Effector CD8-positive, alpha-beta T cell (primary cell): ENCODE results near the gene SMARCD3.

ENCODE experiments used
- DNase-seq: peaks from one replicate; lab custom pipeline; 2025; lab: John Stamatoyannopoulos, UW

SMARCD3 gene

DNA sequence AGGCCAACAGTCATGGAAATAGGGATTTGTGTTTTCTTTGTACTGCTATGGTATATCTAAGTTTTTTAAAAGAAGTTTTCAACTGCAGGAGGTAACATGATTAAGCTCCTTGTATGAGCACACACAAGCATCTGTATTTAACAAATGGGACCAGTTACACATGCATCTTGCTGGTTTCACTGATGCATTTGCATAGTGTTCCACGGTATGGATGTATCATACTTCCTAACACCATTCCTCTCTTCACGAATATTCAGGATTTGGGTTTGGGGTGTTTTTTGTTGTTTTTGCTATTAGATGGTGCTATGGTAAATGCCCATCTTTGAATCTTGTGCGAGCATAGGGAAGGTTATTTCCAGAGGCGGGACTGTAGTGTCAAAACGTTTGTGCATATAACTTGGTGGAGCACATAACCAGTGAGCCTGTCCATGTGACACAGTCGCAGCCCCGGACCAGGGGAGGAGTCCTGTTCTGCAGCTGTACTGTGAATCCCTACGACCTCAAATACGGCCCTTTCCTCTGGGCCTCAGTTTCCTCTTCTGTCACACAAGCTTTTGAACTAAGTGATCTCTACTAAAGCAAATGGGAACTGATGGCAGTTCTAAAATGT, 40.1 kb downstream of the SMARCD3 start:
- no peak for DNase-seq

- no peak for DNase-seq
These were observed 40.7 kb downstream of the SMARCD3 start for GRCh38 chr7:151207804-151208203.

- no peak for DNase-seq
These were observed 41.2 kb downstream of the SMARCD3 start for GRCh38 chr7:151207315-151207714.

GRCh38 chr7:151206914-151207313, 41.6 kb downstream of the SMARCD3 start:
- no peak for DNase-seq

DNA sequence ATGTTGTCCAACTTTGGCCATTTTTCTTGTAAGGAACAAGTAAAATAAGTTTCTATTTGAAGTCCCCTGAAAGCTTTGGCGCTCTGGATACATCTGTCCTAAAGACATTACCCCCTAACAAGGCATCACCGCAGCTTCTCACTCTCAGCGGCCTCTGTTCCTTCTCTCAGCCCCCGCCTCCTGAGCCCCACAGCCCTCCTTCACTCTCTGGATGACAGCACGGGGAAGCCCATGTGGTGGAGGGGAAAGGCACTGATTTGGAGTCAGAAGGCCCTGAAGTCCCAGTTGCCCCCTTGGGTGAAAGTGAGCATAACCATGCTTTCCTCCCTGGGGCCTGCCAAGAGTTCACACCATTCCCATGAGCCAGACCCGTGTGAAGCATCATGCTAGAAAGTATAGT, 42.8 kb downstream of the SMARCD3 start:
- DNase-seq, result no peak

- no peak for DNase-seq
These were observed 44.0 kb downstream of the SMARCD3 start for GRCh38 chr7:151204383-151205032.

DNA sequence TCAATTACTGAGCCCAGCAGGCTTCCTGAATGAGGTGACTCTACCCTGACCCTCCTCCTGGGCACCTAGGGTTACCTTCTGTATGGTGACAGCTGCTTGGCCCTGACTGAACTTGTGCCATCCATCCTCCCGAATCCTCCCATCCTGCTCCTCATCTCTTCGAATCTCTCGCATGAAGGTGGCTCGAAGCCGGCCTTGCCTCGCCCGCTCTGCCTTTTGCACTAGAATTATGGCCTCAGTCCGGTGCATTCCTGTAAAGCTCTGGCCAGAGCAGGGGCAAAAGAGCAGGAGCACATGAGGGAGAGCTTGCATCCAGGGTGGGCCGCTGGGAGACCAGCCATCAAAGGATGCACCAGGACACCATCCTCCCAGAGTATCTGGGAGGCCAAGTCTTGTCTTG, 45.7 kb downstream of the SMARCD3 start:
- DNase-seq, result no peak

DNA sequence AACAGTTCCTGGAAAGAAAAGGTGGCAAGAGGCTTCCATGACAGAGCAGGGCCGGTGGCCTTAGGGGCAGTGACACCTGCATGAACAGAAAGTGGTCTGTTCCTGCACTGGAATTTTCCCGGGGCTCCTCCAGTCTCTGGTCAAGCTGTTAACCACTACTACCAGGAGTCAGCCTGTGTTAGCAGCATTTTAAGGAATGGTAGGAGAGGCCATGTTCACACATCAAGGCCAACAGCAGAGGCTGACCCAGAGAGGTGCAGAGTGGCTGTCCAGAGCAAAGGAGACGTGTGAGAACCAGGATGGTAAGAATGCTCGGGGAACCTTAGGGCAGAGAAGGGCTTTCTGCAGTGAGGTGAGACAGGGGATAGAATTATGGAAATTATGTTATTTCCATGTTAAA, 46.7 kb downstream of the SMARCD3 start:
- no peak for DNase-seq

DNA sequence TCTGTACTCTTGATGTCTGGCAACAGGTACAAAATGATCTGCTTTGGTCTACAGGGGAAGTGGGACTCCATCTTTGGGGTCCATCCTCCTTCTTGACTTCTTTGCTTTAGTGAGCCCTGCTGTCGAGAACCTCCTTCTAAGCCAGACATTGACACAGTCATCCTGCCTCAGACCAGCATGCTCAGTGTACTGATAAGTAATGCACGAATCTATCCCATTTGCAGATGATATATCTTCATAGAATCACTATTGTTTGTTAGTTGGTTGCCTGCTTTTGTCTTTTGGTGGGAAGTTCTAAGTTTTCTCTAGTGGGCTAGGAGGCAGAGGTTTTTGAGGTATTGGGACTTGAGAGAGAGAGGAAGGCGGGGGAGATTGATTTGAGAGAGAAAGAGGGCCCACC, 47.1 kb downstream of the SMARCD3 start:
- DNase-seq, result no peak

GRCh38 chr7:151198945-151199848, 49.3 kb downstream of the SMARCD3 start:
- no peak for DNase-seq

DNA sequence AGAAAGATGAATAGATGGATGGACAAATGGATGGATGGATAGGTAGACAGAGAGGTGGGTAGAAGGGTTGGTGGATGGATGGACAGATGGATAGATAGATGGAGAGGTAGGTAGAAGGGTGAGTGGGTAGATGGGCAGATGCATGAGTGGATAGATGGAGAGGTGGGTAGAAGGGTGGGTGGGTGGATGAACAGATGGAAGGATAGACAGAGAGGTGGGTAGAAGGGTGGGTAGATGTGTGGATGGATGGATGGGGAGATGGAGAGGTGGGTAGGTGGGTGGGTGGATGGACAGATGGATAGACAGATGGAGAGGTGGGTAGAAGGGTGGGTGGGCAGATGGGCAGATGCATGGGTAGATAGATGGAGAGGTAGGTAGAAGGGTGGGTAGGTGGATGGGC, 50.6 kb downstream of the SMARCD3 start:
- no peak for DNase-seq

DNA sequence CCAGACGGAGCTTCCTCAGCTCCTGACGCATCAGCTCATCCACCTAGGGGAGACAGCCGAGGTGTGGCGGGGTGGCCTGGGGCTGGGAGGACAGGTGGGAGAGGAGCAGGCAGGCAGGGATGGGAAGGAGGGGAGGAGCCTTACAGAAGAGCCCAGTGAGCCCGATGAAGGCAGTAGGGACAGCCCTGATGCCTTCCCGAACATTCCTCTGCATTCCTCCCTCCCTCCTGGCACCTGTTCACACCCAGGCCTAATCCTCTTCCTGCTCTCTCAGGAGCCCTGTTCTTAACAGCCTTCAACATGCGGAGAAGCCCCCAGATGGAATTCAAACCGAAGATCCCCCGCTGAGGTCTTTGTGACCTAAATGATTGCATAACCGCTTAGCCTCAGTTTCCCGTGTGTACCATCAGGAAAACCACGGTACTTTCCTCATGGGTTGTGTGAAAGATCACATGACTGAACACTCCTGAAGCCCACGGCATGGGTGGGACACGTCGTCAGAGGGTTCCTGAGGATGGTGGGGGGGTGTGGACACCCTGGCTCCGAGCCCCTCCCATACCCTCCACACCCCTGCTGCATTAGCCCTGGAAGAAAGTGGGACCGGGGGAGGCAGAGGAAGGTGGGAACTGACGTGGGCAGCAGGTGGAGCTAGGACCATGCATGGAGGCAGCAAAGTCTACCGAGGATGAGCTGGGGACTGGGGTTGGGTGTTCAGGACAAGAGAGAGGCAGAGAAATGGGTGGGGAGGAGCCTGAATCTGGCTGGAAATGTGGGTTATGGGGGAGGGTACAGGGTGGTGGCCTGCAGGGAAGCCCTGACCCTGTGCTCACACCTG, 52.7 kb downstream of the SMARCD3 start:
- no peak for DNase-seq

DNA sequence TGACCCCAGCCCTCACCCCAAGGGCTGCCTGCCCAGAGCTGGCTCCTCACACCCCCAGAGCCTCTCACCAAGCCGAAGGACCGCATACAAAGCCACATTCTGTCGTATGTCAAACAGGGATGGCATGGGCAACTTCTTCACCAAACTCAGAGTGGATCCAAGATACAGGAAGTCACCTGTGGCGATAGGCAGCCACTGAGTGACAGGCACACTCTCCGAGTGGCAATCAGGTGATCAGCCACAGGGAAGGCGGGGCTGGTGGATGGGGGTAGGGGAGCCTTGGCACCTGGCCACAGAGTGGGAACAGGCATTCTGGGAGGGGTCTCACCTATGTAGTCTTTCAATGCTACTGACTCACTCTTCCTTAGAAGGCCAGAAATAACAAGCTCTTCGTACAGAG, 54.3 kb downstream of the SMARCD3 start:
- no peak for DNase-seq

DNA sequence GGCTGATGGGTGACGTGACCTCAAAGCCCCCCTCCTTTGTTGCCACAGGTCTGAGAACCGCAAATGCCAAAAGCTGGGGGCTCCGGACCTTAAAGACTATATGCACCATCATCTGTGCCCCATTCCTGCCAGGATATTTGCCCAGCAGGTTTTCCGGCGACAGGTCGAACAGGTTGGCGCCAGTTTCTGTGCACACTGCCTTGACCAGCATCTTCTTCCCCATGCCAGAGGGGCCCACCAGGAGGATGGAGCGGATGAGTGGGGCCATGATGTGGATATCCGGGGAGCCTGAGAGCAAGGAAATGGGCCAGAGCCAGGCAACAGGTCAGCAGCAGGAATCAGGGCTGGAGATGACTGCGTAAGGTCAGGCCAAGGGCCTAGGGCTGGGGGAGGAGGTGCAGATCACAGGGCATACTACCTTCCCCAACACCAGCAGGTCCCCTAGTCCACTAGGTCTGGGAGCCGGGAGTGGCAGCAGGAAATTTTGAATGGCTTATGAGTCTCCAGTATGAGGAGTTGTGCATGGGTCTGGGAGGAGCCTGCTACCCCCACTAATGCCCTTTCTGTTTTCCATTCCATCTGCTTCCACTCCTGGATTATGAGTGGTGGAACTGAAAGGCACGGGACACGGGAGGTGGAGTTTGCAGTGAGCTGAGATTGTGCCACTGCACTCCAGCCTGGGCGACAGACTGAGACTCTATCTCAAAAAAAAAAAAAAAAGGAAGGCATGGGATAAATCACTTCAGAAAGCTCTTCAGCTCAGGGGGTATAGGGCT, 55.1 kb downstream of the SMARCD3 start:
- no peak for DNase-seq

DNA sequence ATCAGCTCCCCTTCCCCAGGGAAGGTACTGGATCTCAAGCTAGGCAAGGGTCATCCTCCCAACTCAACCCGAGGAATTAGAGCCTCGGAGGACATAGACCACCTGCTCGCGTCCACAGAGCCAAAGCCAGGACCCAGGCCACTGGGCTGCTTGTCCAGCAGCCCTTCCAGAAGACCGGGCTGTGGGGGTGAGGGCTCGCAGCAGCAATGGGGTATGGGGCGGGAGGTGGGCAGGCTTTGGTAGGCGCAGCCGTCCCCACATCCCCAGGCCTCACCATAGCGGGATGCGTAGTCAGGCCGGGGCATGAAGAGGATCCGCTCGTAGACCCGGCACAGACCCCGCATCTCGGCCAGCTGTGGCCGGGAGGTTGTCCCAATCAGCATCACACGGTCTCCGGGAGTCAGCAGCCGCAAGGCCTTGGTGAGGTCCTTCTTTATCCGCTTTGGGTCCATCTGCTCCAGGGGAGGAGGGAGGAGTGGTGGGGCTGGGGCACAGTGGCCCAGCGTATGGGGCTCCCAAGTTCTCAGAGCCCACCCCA, 56.4 kb downstream of the SMARCD3 start:
- no peak for DNase-seq

- no peak for DNase-seq
These were observed 57.0 kb downstream of the SMARCD3 start for GRCh38 chr7:151191544-151191943.

DNA sequence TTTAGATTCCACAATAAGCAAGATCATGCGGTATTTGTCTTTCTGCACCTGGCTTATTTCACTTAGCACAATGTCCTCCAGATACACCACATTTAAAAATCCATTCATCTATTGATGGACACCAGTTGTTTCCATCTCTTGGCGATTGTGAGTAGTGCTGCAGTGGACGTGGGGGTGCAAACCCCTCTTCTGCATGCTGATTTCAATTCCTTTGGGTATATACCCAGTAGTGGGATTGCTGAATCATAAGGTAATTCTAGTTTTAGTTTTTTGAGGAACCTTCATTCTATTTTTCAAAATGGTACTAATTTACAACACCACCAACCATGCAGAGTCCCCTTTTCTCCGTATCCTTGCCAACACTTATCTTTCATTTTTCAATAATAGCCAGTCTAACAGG, 59.5 kb downstream of the SMARCD3 start:
- no peak for DNase-seq
